Common myeloid progenitor, CD34-positive (primary cell): ENCODE measurements around the gene MIEN1.
"Not testable (repeated sequence)": the region's sequence is repeated elsewhere in the genome, so short reads cannot be mapped to it uniquely, and the experiment has no call there.

Experiments used
- CTCF ChIA-PET: fragments of 350-600 bp; sonication (Branson Sonifier 250); formaldehyde crosslinking; loops from one replicate; lab custom pipeline; 2021; ENCODE audit warnings: antibody characterized with exemption; lab: Charles Lee
- POLR2A ChIA-PET: fragments of 350-600 bp; sonication (Branson Sonifier 250); formaldehyde crosslinking; loops from one replicate; lab custom pipeline; 2021; ENCODE audit warnings: antibody characterized with exemption; lab: Charles Lee
- DNase-seq, 3 donors: peaks; one replicate each; pipeline versions ENCODE4 v3.0.0 to v3.0.0-alpha.2; 2013
- H3K27ac ChIP-seq, 2 experiments: 1 replicate in 1 of 2; 2 replicates in 1 of 2; pipeline ENCODE4 v1.7.0; 2013; ENCODE audit warnings: inconsistent platforms in 2 of 2, low read length in 2 of 2, mild to moderate bottlenecking in 2 of 2, low read depth in 1 of 2, moderate library complexity in 1 of 2; ENCODE audit not compliant: severe bottlenecking in 2 of 2, insufficient read depth in 1 of 2, poor library complexity in 1 of 2
- H3K27me3 ChIP-seq, 5 experiments: replicated peaks in 2 of 5; 1 replicate in 3 of 5; 2 replicates in 2 of 5; pipeline versions ENCODE4 v1.6.1 to v1.7.0; 2013; ENCODE audit warnings: low read length in 4 of 5, mild to moderate bottlenecking in 2 of 5, moderate library complexity in 2 of 5, inconsistent platforms in 1 of 5; ENCODE audit not compliant: insufficient read depth in 5 of 5, control insufficient read depth in 4 of 5
- H3K36me3 ChIP-seq, 4 experiments: 1 replicate in 2 of 4; 2 replicates in 2 of 4; pipeline versions ENCODE4 v1.6.1 to v1.7.0; 2013; ENCODE audit warnings: low read length in 3 of 4, control low read depth in 1 of 4, mild to moderate bottlenecking in 1 of 4; ENCODE audit not compliant: control insufficient read depth in 4 of 4, insufficient read depth in 4 of 4
- H3K4me1 ChIP-seq, 4 experiments: 1 replicate in 3 of 4; 2 replicates in 1 of 4; pipeline versions ENCODE4 v1.6.1 to v1.7.1; 2013; ENCODE audit warnings: low read length in 3 of 4, mild to moderate bottlenecking in 3 of 4, control low read depth in 1 of 4, inconsistent platforms in 1 of 4, moderate library complexity in 1 of 4; ENCODE audit not compliant: control insufficient read depth in 4 of 4, insufficient read depth in 4 of 4; ENCODE audit errors: control extremely low read depth in 1 of 4
- H3K4me3 ChIP-seq, 7 experiments: 1 replicate in 4 of 7; 2 replicates in 3 of 7; pipeline versions ENCODE4 v1.5.1 to v1.7.0; 2013; ENCODE audit warnings: mild to moderate bottlenecking in 7 of 7, low read length in 6 of 7, moderate library complexity in 6 of 7, inconsistent platforms in 2 of 7, low read depth in 2 of 7, control low read depth in 1 of 7; ENCODE audit not compliant: insufficient read depth in 4 of 7, control insufficient read depth in 1 of 7; ENCODE audit errors: extremely low read depth in 1 of 7
- H3K9me3 ChIP-seq, 5 experiments: 1 replicate in 4 of 5; 2 replicates in 1 of 5; pipeline versions ENCODE4 v1.6.1 to v1.7.1; 2013; ENCODE audit warnings: low read length in 4 of 5, mild to moderate bottlenecking in 2 of 5, inconsistent platforms in 1 of 5, low read depth in 1 of 5, moderate library complexity in 1 of 5; ENCODE audit not compliant: control insufficient read depth in 4 of 5, insufficient read depth in 2 of 5; ENCODE audit errors: control extremely low read depth in 1 of 5
- WGBS: methylation state at CpG from one replicate; pipeline ENCODE4 v1.1.5; 2013; ENCODE audit not compliant: insufficient coverage; 5-methylcytosine and 5-hydroxymethylcytosine counted together

Gene MIEN1

DNA sequence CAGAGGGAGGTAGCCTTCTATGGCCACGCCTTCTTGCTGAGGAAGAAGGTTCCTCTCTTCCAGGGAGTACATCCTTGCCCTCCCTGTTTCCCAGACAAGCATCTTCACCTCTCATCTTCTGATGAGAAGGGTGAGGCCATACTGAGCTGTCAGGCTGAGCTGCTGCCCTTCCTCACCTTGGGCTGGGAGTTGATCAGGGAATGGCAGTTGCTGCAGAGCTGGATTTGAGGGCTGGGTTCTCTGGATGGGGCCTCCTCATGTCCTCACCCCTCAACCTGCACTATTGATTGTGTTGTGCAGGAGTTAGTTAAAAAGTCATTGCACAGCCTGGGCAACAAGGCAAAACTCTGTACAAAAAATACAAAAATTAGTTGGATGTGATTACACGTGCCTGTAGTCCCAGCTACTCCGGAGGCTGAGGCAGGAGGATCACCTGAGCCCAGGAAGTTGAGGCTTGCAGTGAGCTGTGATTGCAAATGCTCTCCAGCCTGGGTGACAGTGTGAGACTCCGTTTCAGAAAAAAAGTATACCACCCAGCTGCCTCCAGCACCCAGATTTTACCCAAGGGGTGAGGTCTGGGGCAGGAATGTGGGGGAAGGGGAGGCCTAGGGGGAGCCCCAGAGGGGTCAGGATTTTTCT, 28.4 kb downstream of the MIEN1 start:
- WGBS: 100% methylated on average over 3 of the region's 4 CpGs
- Histone ChIP-seq H3K4me3 (no peak overlapping the region), H3K27ac (no peak overlapping the region), H3K4me1 (peaks cover 0 to 11% (median 8%) of the 10 kb centered on the region in 4 experiments), H3K36me3 (no peaks in the 10 kb centered on the region), H3K27me3 (peaks cover 0 to 40% (median 14%) of the 10 kb centered on the region in 5 experiments), H3K9me3 (no peaks in the 10 kb centered on the region)
- DNase-seq: no peak
- ChIA-PET POLR2A (no interaction called here), CTCF (no interaction called here)

DNA sequence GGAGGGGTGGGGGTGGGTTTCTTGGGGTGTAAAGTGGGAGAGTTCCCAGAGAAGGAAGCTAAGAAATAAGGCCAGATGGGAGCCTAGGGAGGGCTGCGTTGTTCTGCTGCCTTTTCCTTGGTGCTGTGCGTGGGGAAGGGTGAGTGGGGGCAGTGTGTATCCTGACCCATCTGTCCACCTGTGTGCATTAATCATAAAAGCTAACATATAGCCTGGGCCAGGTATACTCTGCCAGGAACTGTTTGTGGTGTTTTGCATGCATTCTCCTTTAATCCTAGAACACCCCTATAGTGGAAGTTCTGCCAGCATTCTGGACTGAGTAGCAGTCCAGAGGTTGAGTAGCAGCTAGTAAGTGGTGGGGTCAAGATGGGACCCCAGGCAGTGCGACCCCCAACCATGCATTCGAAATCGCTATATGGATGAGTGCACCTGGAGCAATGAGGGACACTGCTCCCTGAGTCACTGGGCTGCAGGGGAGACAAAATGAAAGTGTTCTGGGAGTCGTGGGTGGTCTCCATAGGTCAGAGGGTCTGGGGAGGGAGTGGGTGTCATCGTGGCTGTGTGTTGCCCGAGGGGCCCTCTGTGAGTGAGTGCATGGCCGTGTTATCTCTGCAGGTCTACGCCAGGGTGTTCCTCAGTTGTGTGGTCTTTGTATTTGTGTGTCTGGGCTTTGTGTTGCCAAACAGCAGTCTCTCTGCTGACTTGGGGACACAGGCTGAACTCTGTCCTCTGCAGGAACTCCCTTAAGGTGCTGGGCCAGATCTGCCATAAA, 29.1 kb downstream of the MIEN1 start:
- POLR2A ChIA-PET: interaction anchor here (0.6 to 1.3 kb wide), 2 partner anchors 25 to 395 kb away, joined by 3 read pairs; no protein-coding TSS in a partner anchor
- CTCF ChIA-PET: interaction anchor here (1.0 kb wide), 1 partner anchor 80 kb away, joined by 3 read pairs; no protein-coding TSS in a partner anchor

DNA sequence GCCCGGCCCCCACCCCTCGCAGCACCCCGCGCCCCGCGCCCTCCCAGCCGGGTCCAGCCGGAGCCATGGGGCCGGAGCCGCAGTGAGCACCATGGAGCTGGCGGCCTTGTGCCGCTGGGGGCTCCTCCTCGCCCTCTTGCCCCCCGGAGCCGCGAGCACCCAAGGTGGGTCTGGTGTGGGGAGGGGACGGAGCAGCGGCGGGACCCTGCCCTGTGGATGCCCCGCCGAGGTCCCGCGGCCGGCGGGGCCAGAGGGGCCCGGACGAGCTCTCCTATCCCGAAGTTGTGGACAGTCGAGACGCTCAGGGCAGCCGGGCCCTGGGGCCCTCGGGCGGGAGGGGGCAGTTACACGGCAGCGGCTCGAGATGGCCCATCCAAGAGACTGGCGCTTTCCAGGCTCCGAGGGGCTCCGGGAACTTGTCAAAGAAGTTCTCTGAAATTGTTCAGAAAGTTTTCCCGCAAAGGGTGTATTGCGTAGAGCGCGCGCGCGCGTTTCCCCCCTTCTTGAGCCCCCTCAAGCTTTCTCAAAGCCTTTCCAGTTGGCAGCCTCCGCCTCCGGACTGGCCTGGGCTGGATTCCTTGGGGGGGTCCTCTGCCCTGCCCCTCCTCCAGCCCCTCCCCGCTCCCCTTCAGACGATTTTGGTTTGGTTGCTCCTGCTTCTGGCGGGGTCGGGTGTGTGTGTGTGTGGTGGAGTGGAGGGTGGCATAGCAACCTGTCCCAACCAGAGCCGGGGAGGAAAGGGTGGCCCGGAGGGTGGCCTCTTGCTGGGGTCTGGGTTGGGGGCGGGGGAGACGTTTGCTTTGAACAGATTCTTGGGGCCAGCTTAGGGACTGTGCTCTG, 30.0 kb downstream of the MIEN1 start:
- POLR2A ChIA-PET: interaction anchor here (0.6 to 1.3 kb wide), 2 partner anchors 24 to 394 kb away, joined by 3 read pairs; no protein-coding TSS in a partner anchor
- Histone ChIP-seq H3K27ac (no peak overlapping the region), H3K4me3 (peak overlapping the region in 4 of 7 experiments; percentile 6 to 63 (median 52)), H3K27me3 (peaks cover 0 to 40% (median 14%) of the 10 kb centered on the region in 5 experiments), H3K36me3 (peaks cover 0 to 5% (median 0%) of the 10 kb centered on the region in 4 experiments), H3K9me3 (no peaks in the 10 kb centered on the region), H3K4me1 (peaks cover 0 to 11% (median 8%) of the 10 kb centered on the region in 4 experiments)
- CTCF ChIA-PET: interaction anchor here (1.0 to 1.9 kb wide), 4 partner anchors 10 to 81 kb away, joined by 3 to 5 read pairs (median 4); no protein-coding TSS in a partner anchor
- 2% methylated on average over 30 of the region's 57 CpGs for WGBS
- peak in 2 of 3 donors; percentile 35 for DNase-seq

More for the DNA sequence above, 29.1 kb downstream of the MIEN1 start:
- DNase-seq: no peak
- Histone ChIP-seq H3K4me1 (peaks cover 0 to 11% (median 8%) of the 10 kb centered on the region in 4 experiments), H3K36me3 (peaks cover 0 to 4% (median 0%) of the 10 kb centered on the region in 4 experiments), H3K4me3 (no peak overlapping the region), H3K27me3 (peaks cover 0 to 40% (median 14%) of the 10 kb centered on the region in 5 experiments), H3K9me3 (no peaks in the 10 kb centered on the region), H3K27ac (no peak overlapping the region)
- WGBS: 72% methylated on average over 10 of the region's 10 CpGs

DNA sequence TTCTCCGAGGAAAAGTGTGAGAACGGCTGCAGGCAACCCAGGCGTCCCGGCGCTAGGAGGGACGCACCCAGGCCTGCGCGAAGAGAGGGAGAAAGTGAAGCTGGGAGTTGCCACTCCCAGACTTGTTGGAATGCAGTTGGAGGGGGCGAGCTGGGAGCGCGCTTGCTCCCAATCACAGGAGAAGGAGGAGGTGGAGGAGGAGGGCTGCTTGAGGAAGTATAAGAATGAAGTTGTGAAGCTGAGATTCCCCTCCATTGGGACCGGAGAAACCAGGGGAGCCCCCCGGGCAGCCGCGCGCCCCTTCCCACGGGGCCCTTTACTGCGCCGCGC, 30.5 kb downstream of the MIEN1 start, which contains the start of gene ERBB2:
TSS of gene ERBB2 (plus strand) at position 247 of the 330 bp plus-strand sequence. CDS start 175 bp downstream, outside the sequence.
- peaks cover 0 to 40% (median 14%) of the 10 kb centered on the region in 5 experiments for H3K27me3 ChIP-seq
- H3K4me1 ChIP-seq: peaks cover 0 to 11% (median 8%) of the 10 kb centered on the region in 4 experiments
- 12% methylated on average over 17 of the region's 20 CpGs for WGBS
- DNase-seq: no peak
- no peaks in the 10 kb centered on the region for H3K9me3 ChIP-seq
- H3K4me3 ChIP-seq: peak within 1 kb of the TSS in 4 of 7 experiments; percentile 6 to 63 (median 52)
- H3K27ac ChIP-seq: no peak within 1 kb of the TSS
- ChIA-PET POLR2A (interaction anchor here (1.3 kb wide), 1 partner anchor 24 kb away, joined by 3 read pairs; no protein-coding TSS in a partner anchor), CTCF (interaction anchor here (1.5 to 1.9 kb wide), 3 partner anchors 9 to 81 kb away, joined by 3 to 5 read pairs (median 4); no protein-coding TSS in a partner anchor)
- peaks cover 0 to 7% (median 0%) of the 10 kb centered on the region in 4 experiments for H3K36me3 ChIP-seq

DNA sequence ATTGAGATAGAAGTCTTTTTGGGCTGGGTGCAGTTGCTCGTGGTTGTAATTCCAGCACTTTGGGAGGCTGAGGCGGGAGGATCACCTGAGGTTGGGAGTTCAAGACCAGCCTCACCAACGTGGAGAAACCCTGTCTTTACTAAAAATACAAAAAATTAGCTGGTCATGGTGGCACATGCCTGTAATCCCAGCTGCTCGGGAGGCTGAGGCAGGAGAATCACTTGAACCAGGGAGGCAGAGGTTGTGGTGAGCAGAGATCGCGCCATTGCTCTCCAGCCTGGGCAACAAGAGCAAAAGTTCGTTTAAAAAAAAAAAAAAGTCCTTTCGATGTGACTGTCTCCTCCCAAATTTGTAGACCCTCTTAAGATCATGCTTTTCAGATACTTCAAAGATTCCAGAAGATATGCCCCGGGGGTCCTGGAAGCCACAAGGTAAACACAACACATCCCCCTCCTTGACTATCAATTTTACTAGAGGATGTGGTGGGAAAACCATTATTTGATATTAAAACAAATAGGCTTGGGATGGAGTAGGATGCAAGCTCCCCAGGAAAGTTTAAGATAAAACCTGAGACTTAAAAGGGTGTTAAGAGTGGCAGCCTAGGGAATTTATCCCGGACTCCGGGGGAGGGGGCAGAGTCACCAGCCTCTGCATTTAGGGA, 31.0 kb downstream of the MIEN1 start:
- Histone ChIP-seq H3K4me1 (peaks cover 0 to 11% (median 8%) of the 10 kb centered on the region in 4 experiments), H3K27me3 (peaks cover 0 to 40% (median 14%) of the 10 kb centered on the region in 5 experiments)
- H3K27ac ChIP-seq, H3K36me3 ChIP-seq, H3K4me3 ChIP-seq, H3K9me3 ChIP-seq, DNase-seq, POLR2A ChIA-PET: not testable (repeated sequence)
- WGBS: 75% methylated on average over 9 of the region's 11 CpGs
- CTCF ChIA-PET: interaction anchor here (1.5 to 1.9 kb wide), 3 partner anchors 9 to 80 kb away, joined by 3 to 5 read pairs (median 4); no protein-coding TSS in a partner anchor

DNA sequence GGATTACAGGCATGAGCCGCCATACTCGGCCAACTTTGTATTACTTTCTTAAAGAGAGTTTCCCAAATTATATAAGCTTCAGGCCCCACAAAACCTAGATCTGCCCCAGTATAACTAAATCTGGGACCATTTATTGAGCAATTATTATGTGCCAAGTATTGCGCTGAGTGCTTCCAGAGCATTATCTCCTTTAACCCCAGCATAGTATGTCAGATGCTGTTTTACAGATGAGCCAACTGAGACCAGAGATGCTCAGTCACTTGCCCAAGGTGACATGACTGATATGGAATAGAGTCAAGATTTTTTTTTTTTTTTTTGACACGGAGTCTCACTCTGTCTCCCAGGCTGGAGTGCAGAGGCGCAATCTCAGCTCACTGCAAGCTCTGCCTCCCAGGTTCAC, 32.4 kb downstream of the MIEN1 start:
- ChIA-PET POLR2A (no interaction called here), CTCF (interaction anchor here (0.7 to 1.9 kb wide), 2 partner anchors 67 to 79 kb away, joined by 3 to 4 read pairs; no protein-coding TSS in a partner anchor)
- Histone ChIP-seq H3K27ac (no peak overlapping the region), H3K27me3 (peaks cover 0 to 40% (median 14%) of the 10 kb centered on the region in 5 experiments), H3K4me1 (peaks cover 0 to 11% (median 8%) of the 10 kb centered on the region in 4 experiments), H3K9me3 (no peaks in the 10 kb centered on the region), H3K4me3 (no peak overlapping the region), H3K36me3 (peaks cover 0 to 7% (median 1%) of the 10 kb centered on the region in 4 experiments)
- WGBS: 92% methylated on average over 2 of the region's 5 CpGs
- DNase-seq: no peak
